Measurements from ENCODE around the gene DNMT3A.
A peak's percentile ranks its signal among the peaks of the same experiment; 100 is the strongest.

DNMT3A gene

DNA sequence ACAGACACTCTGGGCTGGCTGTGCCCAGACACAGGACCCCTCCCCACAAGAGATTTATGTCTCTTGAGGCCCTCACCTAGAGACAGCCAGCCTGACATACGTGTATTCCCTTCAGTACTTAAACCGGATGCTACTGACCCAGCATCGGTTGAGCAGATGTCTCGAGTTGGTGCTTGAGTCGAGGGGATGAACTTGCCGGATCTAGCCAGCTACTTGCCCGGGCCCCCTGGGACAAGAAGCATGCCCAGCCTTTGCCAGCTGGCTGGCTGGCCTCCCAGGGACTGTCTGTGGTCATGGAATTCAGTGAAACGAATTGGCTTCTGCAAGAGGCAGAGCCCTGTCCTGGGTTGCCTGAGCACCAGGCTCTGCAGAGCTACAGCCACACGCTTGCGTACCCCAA, 36.0 kb downstream of the DNMT3A start:
- TF ChIP-seq, protein P1, sequence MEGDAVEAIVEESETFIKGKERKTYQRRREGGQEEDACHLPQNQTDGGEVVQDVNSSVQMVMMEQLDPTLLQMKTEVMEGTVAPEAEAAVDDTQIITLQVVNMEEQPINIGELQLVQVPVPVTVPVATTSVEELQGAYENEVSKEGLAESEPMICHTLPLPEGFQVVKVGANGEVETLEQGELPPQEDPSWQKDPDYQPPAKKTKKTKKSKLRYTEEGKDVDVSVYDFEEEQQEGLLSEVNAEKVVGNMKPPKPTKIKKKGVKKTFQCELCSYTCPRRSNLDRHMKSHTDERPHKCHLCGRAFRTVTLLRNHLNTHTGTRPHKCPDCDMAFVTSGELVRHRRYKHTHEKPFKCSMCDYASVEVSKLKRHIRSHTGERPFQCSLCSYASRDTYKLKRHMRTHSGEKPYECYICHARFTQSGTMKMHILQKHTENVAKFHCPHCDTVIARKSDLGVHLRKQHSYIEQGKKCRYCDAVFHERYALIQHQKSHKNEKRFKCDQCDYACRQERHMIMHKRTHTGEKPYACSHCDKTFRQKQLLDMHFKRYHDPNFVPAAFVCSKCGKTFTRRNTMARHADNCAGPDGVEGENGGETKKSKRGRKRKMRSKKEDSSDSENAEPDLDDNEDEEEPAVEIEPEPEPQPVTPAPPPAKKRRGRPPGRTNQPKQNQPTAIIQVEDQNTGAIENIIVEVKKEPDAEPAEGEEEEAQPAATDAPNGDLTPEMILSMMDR (IDR thresholded peaks at IDR 0.05; ENCODE audit: low read depth, low read length): no peak
- DNase-seq (ENCODE audit: low read depth, low spot score): no peak
- in situ Hi-C loops (cut with HindIII; ENCODE audit: low sequenced_read_pairs): no loop called here
- no peak overlapping the region for H3K4me3 ChIP-seq (ENCODE audit: low read depth, low read length)

DNA sequence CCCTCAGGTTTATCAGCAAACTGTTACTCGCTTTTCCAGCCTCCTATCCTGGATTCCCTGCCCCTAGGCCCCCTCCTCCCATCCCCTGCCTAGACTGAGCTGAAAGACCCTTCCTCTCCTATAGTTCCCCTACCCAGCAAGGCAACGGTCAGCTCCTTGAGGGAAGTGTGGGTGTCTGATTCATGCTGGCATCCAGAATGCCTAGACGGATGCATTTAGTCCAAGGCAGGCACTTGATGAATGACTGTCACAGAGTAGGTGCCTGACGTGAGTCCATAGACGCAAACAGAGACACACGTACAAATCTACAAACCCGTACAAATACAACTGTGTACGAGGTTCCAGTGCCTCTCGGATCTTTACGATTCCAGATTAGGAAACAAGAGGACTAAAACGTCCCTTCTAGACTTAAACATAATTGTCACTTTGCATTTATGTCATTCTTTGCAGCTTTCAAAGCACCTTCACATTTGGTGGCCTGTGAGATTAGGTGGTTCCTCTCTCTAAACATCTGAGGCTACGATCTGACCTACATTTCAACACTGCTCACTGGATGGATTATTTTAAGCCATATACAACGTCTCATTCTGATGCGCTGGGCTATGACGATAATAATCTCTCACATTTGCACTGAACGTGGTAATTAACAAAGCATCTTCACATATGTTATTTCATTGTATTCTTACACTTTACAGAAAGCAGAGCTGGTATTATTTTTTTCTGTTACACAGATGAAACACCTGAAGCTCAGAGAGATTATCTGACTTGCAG, 36.7 kb downstream of the DNMT3A start:
- TF ChIP-seq, protein P1 (IDR thresholded peaks at IDR 0.05; ENCODE audit: low read depth, low read length): no peak
- no peak for DNase-seq (ENCODE audit: low read depth, low spot score)
- H3K4me3 ChIP-seq (ENCODE audit: low read depth, low read length): no peak overlapping the region
- in situ Hi-C loops (cut with HindIII; ENCODE audit: low sequenced_read_pairs): no loop called here

DNA sequence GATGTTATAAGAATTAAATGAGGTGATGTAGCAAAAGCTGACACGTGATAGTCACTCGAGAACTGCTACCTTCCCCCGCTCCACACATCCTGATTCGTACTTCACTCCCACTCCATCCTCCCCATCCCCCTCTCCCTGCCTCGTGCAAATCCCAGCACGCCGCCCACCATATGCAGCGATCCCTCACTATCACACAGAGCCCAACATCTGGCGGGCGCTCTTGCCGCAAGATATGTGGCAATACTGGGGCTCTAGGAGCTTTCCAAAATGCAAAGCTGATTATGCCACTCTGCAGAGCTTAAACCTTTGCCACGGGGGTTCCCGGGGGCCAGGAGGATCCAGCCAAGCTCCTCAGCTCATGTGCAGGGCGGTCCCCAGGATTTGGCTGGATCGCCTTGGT, 37.4 kb downstream of the DNMT3A start:
- no peak overlapping the region for H3K4me3 ChIP-seq (ENCODE audit: low read depth, low read length)
- DNase-seq (ENCODE audit: low read depth, low spot score): no peak
- TF ChIP-seq, protein P1 (IDR thresholded peaks at IDR 0.05; ENCODE audit: low read depth, low read length): no peak
- in situ Hi-C loops (cut with HindIII; ENCODE audit: low sequenced_read_pairs): no loop called here

DNA sequence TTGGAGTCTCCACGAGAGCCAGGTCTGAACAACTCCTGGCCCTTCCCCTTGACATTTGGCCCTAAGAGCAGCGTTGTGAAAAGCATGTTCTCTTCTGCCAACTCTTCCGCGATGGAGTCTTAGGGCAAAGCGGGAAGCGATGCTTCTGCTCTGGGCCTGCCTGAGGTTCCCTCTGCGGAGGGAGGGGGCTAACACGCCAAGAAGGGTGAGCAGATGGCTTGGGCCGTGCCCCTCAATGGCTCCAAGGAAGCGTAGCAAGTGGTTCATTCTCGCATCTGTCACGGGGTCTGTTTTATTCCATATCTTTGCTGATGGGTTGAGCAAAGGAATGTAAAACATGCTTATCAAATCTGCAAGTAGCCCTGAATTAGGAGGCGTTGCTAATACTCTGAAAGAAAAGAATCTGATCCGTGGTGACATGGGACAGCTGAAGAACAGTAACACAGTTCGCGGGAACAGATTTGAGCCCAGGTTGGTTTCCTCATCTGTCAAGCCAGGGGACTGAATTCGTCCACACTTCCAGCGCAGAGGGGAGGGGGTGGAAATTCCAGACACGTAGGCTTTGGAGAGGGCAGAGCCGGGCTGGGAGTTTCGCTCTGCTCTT, 38.0 kb downstream of the DNMT3A start:
- TF ChIP-seq, protein P1 (IDR thresholded peaks at IDR 0.05; ENCODE audit: low read depth, low read length): no peak
- in situ Hi-C loops (cut with HindIII; ENCODE audit: low sequenced_read_pairs): no loop called here

DNA sequence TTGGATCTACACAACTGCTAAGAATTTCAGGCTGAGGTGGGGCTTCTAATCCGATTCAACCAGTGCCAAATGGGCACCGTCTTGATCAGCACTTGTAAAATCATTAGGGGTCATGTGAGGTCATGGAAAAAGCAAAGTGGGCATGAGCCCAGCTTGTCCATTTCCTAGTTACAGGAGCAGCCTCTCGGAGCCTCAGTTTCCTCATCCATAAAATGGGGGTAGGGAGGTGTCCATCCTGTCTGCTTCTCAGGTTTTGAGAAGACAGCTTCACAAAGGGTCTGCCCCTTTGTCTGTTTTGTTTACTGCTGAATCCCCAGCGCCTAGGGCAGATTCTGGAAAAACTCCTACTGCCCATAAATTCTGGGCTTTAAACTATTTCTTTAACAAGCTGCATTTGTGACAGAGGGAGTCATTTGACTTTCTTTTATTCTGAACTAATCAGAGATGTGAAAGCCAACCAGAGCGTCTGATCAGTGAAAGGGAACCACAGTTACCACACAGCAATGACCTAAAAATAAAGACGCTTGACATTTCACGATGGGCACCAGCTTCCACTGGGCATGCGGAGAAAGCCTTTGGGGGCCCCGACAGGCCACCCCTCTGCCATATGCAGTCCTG, 38.9 kb downstream of the DNMT3A start:
- no peak for DNase-seq (ENCODE audit: low read depth, low spot score)
- H3K4me3 ChIP-seq (ENCODE audit: low read depth, low read length): no peak overlapping the region
- in situ Hi-C loops (cut with HindIII; ENCODE audit: low sequenced_read_pairs): no loop called here
- TF ChIP-seq, protein P1 (IDR thresholded peaks at IDR 0.05; ENCODE audit: low read depth, low read length): no peak

More for the DNA sequence above, 38.0 kb downstream of the DNMT3A start:
- DNase-seq (ENCODE audit: low read depth, low spot score): no peak
- no peak overlapping the region for H3K4me3 ChIP-seq (ENCODE audit: low read depth, low read length)

DNA sequence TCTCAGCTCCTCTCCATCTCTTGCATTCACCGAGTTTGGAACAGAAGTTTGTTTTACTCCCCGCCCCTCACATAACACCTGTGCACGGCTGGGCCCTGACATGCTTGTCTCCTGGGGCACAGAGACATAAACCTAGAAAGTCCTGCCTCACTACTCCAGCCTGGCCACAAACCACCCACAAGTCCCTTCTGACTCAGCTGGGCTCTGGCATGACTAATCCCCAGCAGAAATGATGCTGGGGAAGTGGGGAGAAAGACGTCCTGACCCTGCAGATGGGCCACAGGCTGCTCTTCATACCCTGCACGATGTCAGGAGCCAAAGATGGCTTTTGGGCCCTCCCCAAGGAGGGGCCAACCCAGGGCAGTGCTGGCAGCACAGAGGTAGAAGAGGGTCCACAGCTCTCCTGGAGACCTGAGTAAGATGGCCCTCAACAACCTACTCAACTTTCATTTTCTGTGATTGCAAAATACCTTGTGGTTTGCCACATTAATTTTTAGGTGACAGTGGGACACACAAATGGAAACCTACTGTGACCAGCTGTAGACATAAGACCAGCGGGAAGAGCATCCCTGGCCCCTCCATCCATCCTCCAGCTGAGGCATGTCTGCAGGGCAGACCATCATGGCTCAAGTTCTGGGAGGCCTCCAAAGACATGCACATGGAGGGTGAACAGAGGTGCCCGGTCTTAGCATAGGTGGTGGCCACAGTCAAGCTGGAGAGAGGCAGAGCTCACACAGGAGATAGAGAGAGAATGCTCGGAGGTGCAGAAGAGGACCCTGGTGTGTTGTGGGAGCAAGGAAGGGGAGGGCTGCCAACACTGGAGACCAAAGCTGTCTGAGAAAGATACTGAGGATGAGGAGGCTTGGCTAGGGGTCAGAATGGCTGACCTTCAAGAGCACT, 40.0 kb downstream of the DNMT3A start:
- peak; percentile 85 for DNase-seq (ENCODE audit: low read depth, low spot score)
- in situ Hi-C loops (cut with HindIII; ENCODE audit: low sequenced_read_pairs): no loop called here
- TF ChIP-seq, protein P1 (IDR thresholded peaks at IDR 0.05; ENCODE audit: low read depth, low read length): no peak
- H3K4me3 ChIP-seq (ENCODE audit: low read depth, low read length): no peak overlapping the region

Measured in astrocyte of the spinal cord (primary cell).